GM23338 (cell line): ENCODE results near the gene KISS1R. TPM values are rescaled to one million over a fixed set of nuclear protein-coding genes. Genes with fewer than 3 reads are reported as not detected.

Source experiments
- ATAC-seq: fragments of 200-7000 bp; cut with Tn5 transposase; 3 replicates; pipeline ENCODE4 v1.9.1; 2020
- DNase-seq: peaks from one replicate; pipeline ENCODE4 v3.0.0-alpha.2; 2015; ENCODE audit warnings: low spot score
- H2AFZ ChIP-seq: fragments of 200-600 bp; sonication (generic); 2 replicates; pipeline ENCODE4 v1.8.0; 2016; ENCODE audit warnings: antibody characterized with exemption, mild to moderate bottlenecking, moderate library complexity
- H3F3A ChIP-seq: fragments of 200-600 bp; sonication (generic); replicated peaks from 2 replicates; pipeline ENCODE4 v1.8.0; 2017; ENCODE audit warnings: antibody characterized with exemption, mixed run types, low read depth
- H3K27ac ChIP-seq: fragments of 200-600 bp; sonication (generic); 2 replicates; pipeline ENCODE4 v1.6.1; 2016; ENCODE audit warnings: low read depth
- H3K27me3 ChIP-seq: fragments of 200-600 bp; sonication (generic); 2 replicates; pipeline ENCODE4 v1.8.0; 2016; ENCODE audit warnings: mild to moderate bottlenecking, mixed run types, moderate library complexity; ENCODE audit not compliant: insufficient read depth
- H3K36me3 ChIP-seq: fragments of 200-600 bp; sonication (generic); 2 replicates; pipeline ENCODE4 v1.8.0; 2016; ENCODE audit warnings: mild to moderate bottlenecking; ENCODE audit not compliant: insufficient read depth
- H3K4me1 ChIP-seq: fragments of 200-600 bp; sonication (generic); 2 replicates; pipeline ENCODE4 v1.8.0; 2016; ENCODE audit warnings: mild to moderate bottlenecking, moderate library complexity; ENCODE audit not compliant: insufficient read depth
- H3K4me2 ChIP-seq: fragments of 200-600 bp; sonication (generic); 2 replicates; pipeline ENCODE4 v1.7.1; 2017; ENCODE audit warnings: mixed run types
- H3K4me3 ChIP-seq: fragments of 200-600 bp; sonication (generic); 2 replicates; pipeline ENCODE4 v1.6.1; 2016; ENCODE audit warnings: mixed run types
- H3K79me2 ChIP-seq: fragments of 200-600 bp; sonication (generic); replicated peaks from 2 replicates; pipeline ENCODE4 v1.8.0; 2017; ENCODE audit warnings: mild to moderate bottlenecking; ENCODE audit not compliant: insufficient read depth
- H3K9me2 ChIP-seq: fragments of 200-600 bp; sonication (generic); 2 replicates; pipeline ENCODE4 v1.8.0; 2017; ENCODE audit not compliant: insufficient read depth
- H4K20me1 ChIP-seq: fragments of 200-600 bp; sonication (generic); replicated peaks from 2 replicates; pipeline ENCODE4 v1.8.0; 2017; ENCODE audit warnings: mild to moderate bottlenecking; ENCODE audit not compliant: insufficient read depth
- H3K27ac Mint-ChIP-seq: 2 replicates; pipeline ENCODE4 v1.8.0; 2020; ENCODE audit warnings: inconsistent platforms, mild to moderate bottlenecking, moderate library complexity, mixed read lengths
- H3K27me3 Mint-ChIP-seq: 3 replicates; pipeline ENCODE4 v1.8.0; 2022; ENCODE audit warnings: low read depth, mild to moderate bottlenecking, moderate library complexity, mixed read lengths, inconsistent platforms; ENCODE audit not compliant: insufficient read depth, poor library complexity
- H3K36me3 Mint-ChIP-seq: 3 replicates; pipeline ENCODE4 v1.8.0; 2021; ENCODE audit warnings: low read depth, mild to moderate bottlenecking, inconsistent platforms, moderate library complexity, mixed read lengths
- H3K4me1 Mint-ChIP-seq: 3 replicates; pipeline ENCODE4 v1.8.0; 2020; ENCODE audit warnings: mild to moderate bottlenecking, inconsistent platforms, mixed read lengths
- H3K4me3 Mint-ChIP-seq: 3 replicates; pipeline ENCODE4 v1.8.0; 2021; ENCODE audit warnings: moderate library complexity, mild to moderate bottlenecking, inconsistent platforms, mixed read lengths
- H3K9me3 Mint-ChIP-seq: 3 replicates; pipeline ENCODE4 v1.8.0; 2020; ENCODE audit warnings: moderate library complexity, mild to moderate bottlenecking, inconsistent platforms, mixed read lengths
- ETS1 ChIP-seq: IDR thresholded peaks from 2 replicates; pipeline ENCODE4 v1.6.1; 2016; ENCODE audit warnings: antibody characterized with exemption
- EZH2 ChIP-seq: fragments of 200-600 bp; sonication (generic); IDR thresholded peaks from one replicate; pipeline ENCODE4 v1.8.0; 2017; ENCODE audit warnings: antibody characterized with exemption, mild to moderate bottlenecking, low read depth; ENCODE audit not compliant: unreplicated experiment
- EZH2phosphoT487 ChIP-seq: fragments of 200-600 bp; sonication (generic); IDR thresholded peaks from one replicate; pipeline ENCODE4 v1.8.1; 2018; ENCODE audit warnings: antibody characterized with exemption; ENCODE audit not compliant: unreplicated experiment
- STAT1 ChIP-seq: IDR thresholded peaks from one replicate; pipeline ENCODE4 v1.6.1; 2016; ENCODE audit warnings: antibody characterized with exemption; ENCODE audit not compliant: unreplicated experiment
- ZNF114 ChIP-seq: fragments of 250-450 bp; sonication (Bioruptor Pico); IDR thresholded peaks from 2 replicates; pipeline ENCODE4 v1.5.0; 2020; ENCODE audit warnings: mild to moderate bottlenecking, moderate library complexity
- ZNF331 ChIP-seq: fragments of 250-450 bp; sonication (Bioruptor Pico); IDR thresholded peaks from 2 replicates; pipeline ENCODE4 v1.5.0; 2020; ENCODE audit warnings: low read depth, mild to moderate bottlenecking, moderate library complexity
- ZNF462 ChIP-seq: fragments of 250-450 bp; sonication (Bioruptor Pico); IDR thresholded peaks from 2 replicates; pipeline ENCODE4 v1.5.0; 2020; ENCODE audit warnings: mild to moderate bottlenecking, moderate library complexity
- polyA plus RNA-seq: library from polyadenylated mRNA; unstranded; fragments of >200 nt; fragmentation: Nextera tagmentation; extraction: Ambion mirVana; gene quantifications from 2 replicates; pipeline ENCODE4 v1.2.1, GENCODE V29; 2016
- total RNA-seq: library from RNA; depleted of rRNA; stranded (reverse); fragments of >200 nt; shearing (Covaris generic); gene quantifications from 2 replicates; pipeline ENCODE4 v1.2.3, GENCODE V29; 2014

Gene KISS1R
- total and polyA plus RNA-seq, 2 experiments from 2014 or later, result 0.78 to 4.0 TPM

- Mint-ChIP-seq H3K27ac (peak overlapping the region; percentile 75; the same call in 1 of the 2 replicates), H3K4me3 (no peak overlapping the region; the same call in 2 of the 3 replicates), H3K36me3 (peaks cover 7% of the 10 kb centered on the region; the same call in 2 of the 3 replicates), H3K9me3 (no peaks in the 10 kb centered on the region), H3K27me3 (peaks cover 15% of the 10 kb centered on the region), H3K4me1 (peaks cover 30% of the 10 kb centered on the region)
- Histone ChIP-seq H3K36me3 (no peaks in the 10 kb centered on the region), H3K27me3 (no peaks in the 10 kb centered on the region), H3K27ac (peak overlapping the region; percentile 88), H3K4me2 (peak overlapping the region; percentile 48; the same call in 1 of the 2 replicates), H4K20me1 (no peaks in the 10 kb centered on the region; the same call in 1 of the 2 replicates), H3K4me1 (peaks cover 36% of the 10 kb centered on the region), H3K4me3 (no peak overlapping the region), H3K9me2 (no peaks in the 10 kb centered on the region), H3F3A (peaks cover 19% of the 10 kb centered on the region; the same call in 1 of the 2 replicates), H3K79me2 (peaks cover 36% of the 10 kb centered on the region), H2AFZ (no peak overlapping the region)
- peak; percentile 9 for ATAC-seq
- no peak for DNase-seq
- TF ChIP-seq EZH2, result no peak
- no peak for TF ChIP-seq ZNF114 (CRISPR knock-in tag)
- no peak for TF ChIP-seq ZNF331 (CRISPR knock-in tag)
- TF ChIP-seq ZNF462 (CRISPR knock-in tag), result no peak
- TF ChIP-seq EZH2phosphoT487, result no peak
- no peak for TF ChIP-seq STAT1
- TF ChIP-seq ETS1, result no peak
Observed at GRCh38 chr19:955803-956765, 39.0 kb downstream of the KISS1R start.
